ENCODE results near the gene MYL7. TPM values are rescaled to one million over a fixed set of nuclear protein-coding genes. Genes with fewer than 3 reads are reported as not detected.

The MYL7 gene
- total and polyA plus RNA-seq, 2 of the 13 experiments (the other 11 are each of a cell fraction or from before 2014, with no cell fraction given): 1.8 TPM; not detected in 1

DNA sequence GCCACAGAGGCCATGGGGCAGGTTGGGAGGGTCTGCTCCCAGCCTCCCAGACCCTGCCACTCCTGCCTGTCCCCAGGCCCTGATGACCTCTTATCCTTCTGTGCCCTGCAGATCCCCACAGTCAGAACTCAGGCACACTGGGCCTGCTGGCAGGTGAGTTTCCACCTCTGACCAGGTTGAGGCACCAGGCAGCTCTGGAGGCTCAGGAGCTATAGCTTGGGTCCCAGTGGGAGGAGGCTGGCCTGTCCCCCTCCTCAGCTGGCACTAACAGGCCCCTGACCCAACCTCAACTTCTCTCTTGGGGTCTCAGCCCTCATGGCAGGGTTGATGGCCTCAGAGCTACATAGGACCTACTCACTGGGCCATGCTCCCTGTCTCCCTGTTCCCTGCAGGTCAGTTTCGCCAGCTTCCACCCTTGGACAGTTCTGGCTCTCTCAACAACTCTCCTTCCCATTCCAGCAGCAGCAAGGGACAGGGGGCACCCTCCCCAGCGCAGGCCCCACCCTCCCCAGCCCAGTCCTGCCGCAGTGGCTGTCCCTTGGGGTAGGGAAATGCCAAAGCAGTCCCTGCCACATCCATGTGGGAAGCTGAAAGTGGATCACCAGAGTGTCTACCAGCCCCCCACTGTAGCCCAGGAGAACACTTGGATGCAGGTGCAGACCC is 39.7 kb downstream of the MYL7 start (continued):
- no peak for TF ChIP-seq ZNF850 (CRISPR knock-in tag; conservative IDR thresholded peaks at IDR 0.05)
- TF ChIP-seq TRIM24 (CRISPR knock-in tag; IDR thresholded peaks at IDR 0.05): no peak
- no peak for TF ChIP-seq ZNF350 (CRISPR knock-in tag; IDR thresholded peaks at IDR 0.05; ENCODE audit: borderline replicate concordance, low read depth)
- no peak for TF ChIP-seq ZNF430 (CRISPR knock-in tag; IDR thresholded peaks at IDR 0.05)
- no peak for TF ChIP-seq TAF15 (IDR thresholded peaks at IDR 0.05; ENCODE audit: low read depth, low read length, poor library complexity, severe bottlenecking)
- no peak for TF ChIP-seq ZNF777 (CRISPR knock-in tag; IDR thresholded peaks at IDR 0.05)
- TF ChIP-seq PAWR (CRISPR knock-in tag; IDR thresholded peaks at IDR 0.05; ENCODE audit: borderline replicate concordance): 0 out of 2 replicates have a peak, but pooled peaks have one; percentile 37
- TF ChIP-seq ZNF614 (CRISPR knock-in tag; IDR thresholded peaks at IDR 0.05; ENCODE audit: borderline replicate concordance): no peak
- TF ChIP-seq NFKBIZ (CRISPR knock-in tag; IDR thresholded peaks at IDR 0.05): no peak
- no peak for TF ChIP-seq POLR2G (IDR thresholded peaks at IDR 0.05; ENCODE audit: low read depth, low read length)
- TF ChIP-seq ISX (CRISPR knock-in tag; conservative IDR thresholded peaks at IDR 0.05): no peak
- no peak for TF ChIP-seq ZNF253 (CRISPR knock-in tag; IDR thresholded peaks at IDR 0.05; ENCODE audit: borderline replicate concordance)
- TF ChIP-seq ZNF75D (CRISPR knock-in tag; IDR thresholded peaks at IDR 0.05; ENCODE audit: borderline replicate concordance): no peak
- TF ChIP-seq FOXM1 (CRISPR knock-in tag; IDR thresholded peaks at IDR 0.05): no peak
- TF ChIP-seq ZNF138 (CRISPR knock-in tag; IDR thresholded peaks at IDR 0.05; ENCODE audit: low read depth): no peak
- TF ChIP-seq POLR2AphosphoS2 (IDR thresholded peaks at IDR 0.05; ENCODE audit: low read depth, low read length): no peak
- no peak for TF ChIP-seq ZNF720 (CRISPR knock-in tag; IDR thresholded peaks at IDR 0.05)
- no peak for TF ChIP-seq LCORL (IDR thresholded peaks at IDR 0.05)
- TF ChIP-seq LCORL (CRISPR knock-in tag; IDR thresholded peaks at IDR 0.05): no peak
- TF ChIP-seq ELF3 (CRISPR knock-in tag; IDR thresholded peaks at IDR 0.05): no peak
- TF ChIP-seq ZBTB1 (CRISPR knock-in tag; IDR thresholded peaks at IDR 0.05; ENCODE audit: borderline replicate concordance): no peak
- TF ChIP-seq, protein P1, sequence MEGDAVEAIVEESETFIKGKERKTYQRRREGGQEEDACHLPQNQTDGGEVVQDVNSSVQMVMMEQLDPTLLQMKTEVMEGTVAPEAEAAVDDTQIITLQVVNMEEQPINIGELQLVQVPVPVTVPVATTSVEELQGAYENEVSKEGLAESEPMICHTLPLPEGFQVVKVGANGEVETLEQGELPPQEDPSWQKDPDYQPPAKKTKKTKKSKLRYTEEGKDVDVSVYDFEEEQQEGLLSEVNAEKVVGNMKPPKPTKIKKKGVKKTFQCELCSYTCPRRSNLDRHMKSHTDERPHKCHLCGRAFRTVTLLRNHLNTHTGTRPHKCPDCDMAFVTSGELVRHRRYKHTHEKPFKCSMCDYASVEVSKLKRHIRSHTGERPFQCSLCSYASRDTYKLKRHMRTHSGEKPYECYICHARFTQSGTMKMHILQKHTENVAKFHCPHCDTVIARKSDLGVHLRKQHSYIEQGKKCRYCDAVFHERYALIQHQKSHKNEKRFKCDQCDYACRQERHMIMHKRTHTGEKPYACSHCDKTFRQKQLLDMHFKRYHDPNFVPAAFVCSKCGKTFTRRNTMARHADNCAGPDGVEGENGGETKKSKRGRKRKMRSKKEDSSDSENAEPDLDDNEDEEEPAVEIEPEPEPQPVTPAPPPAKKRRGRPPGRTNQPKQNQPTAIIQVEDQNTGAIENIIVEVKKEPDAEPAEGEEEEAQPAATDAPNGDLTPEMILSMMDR (CRISPR knock-in tag; IDR thresholded peaks at IDR 0.05): 0 out of 2 replicates have a peak, but pooled peaks have one; percentile 4
- TF ChIP-seq, protein P2, sequence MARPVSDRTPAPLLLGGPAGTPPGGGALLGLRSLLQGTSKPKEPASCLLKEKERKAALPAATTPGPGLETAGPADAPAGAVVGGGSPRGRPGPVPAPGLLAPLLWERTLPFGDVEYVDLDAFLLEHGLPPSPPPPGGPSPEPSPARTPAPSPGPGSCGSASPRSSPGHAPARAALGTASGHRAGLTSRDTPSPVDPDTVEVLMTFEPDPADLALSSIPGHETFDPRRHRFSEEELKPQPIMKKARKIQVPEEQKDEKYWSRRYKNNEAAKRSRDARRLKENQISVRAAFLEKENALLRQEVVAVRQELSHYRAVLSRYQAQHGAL (CRISPR knock-in tag; IDR thresholded peaks at IDR 0.05; ENCODE audit: not compliant biosample characterization): no peak
- TF ChIP-seq ZNF234 (CRISPR knock-in tag; conservative IDR thresholded peaks at IDR 0.05): no peak
- TF ChIP-seq ZNF335 (CRISPR knock-in tag; IDR thresholded peaks at IDR 0.05): no peak
- peak; percentile 44; the same call in 1 of the 2 replicates for TF ChIP-seq ZNF501 (CRISPR knock-in tag; IDR thresholded peaks at IDR 0.05)
- TF ChIP-seq ZNF776 (CRISPR knock-in tag; IDR thresholded peaks at IDR 0.05): 0 out of 2 replicates have a peak, but pooled peaks have one; percentile 42
